ENCODE measurements around the gene TOR1A. TPM values are rescaled to one million over a fixed set of nuclear protein-coding genes. Genes with fewer than 3 reads are reported as not detected.
"Not testable (repeated sequence)": the region's sequence is repeated elsewhere in the genome, so short reads cannot be mapped to it uniquely, and the experiment has no call there.

The TOR1A gene
- total and polyA plus RNA-seq, 8 donors: 8.9 to 17.5 (median 12.2) TPM

GRCh38 chr9:129801504-129801903 is 22.4 kb downstream of the TOR1A start:
- WGBS, 2 donors: 77 to 82% methylated on average over 17 of the region's 17 CpGs
- no peak for ATAC-seq

DNA sequence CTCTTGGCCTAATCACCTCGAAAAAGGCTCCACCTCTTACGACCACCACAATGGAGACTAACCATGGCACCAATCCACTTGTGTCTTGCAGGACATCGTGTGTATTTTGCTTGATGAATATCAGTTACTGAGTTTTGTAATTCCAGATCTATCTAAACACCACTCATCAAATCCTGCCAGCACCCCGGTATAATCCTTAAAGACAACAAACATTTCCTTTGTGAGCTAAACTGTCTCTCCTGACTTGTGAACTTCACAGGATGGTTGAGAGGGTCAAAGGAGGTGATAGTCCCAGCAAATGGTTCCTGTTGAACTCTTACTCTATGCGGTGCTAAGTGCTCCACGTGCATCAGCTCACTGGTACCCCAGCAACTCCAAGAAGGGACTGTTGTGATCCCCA is 25.0 kb downstream of the TOR1A start:
- no peak overlapping the region for H3K4me3 ChIP-seq
- 32 to 42% methylated on average over 6 of the region's 6 CpGs for WGBS, 2 donors
- no peak overlapping the region for H3K27ac ChIP-seq
- H3K4me1 ChIP-seq: peaks cover 0 to 2% (median 0%) of the 10 kb centered on the region in 3 donors
- TF ChIP-seq, protein P1, sequence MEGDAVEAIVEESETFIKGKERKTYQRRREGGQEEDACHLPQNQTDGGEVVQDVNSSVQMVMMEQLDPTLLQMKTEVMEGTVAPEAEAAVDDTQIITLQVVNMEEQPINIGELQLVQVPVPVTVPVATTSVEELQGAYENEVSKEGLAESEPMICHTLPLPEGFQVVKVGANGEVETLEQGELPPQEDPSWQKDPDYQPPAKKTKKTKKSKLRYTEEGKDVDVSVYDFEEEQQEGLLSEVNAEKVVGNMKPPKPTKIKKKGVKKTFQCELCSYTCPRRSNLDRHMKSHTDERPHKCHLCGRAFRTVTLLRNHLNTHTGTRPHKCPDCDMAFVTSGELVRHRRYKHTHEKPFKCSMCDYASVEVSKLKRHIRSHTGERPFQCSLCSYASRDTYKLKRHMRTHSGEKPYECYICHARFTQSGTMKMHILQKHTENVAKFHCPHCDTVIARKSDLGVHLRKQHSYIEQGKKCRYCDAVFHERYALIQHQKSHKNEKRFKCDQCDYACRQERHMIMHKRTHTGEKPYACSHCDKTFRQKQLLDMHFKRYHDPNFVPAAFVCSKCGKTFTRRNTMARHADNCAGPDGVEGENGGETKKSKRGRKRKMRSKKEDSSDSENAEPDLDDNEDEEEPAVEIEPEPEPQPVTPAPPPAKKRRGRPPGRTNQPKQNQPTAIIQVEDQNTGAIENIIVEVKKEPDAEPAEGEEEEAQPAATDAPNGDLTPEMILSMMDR (IDR thresholded peaks at IDR 0.05): no peak
- intact Hi-C loops (cut with DNase I): loop anchor here in 1 of 3 donors (10.0 kb wide), 1 partner anchor 674 kb away; no protein-coding TSS in a partner anchor
- H3K36me3 ChIP-seq: no peaks in the 10 kb centered on the region
- H3K9me3 ChIP-seq: no peaks in the 10 kb centered on the region
- no peak for FAIRE-seq
- no peaks in the 10 kb centered on the region for H3K27me3 ChIP-seq
- DNase-seq: no peak
- no peak for ATAC-seq

More at GRCh38 chr9:129801504-129801903, 22.4 kb downstream of the TOR1A start:
- Histone ChIP-seq H3K9me3 (no peaks in the 10 kb centered on the region), H3K27ac (no peak overlapping the region), H3K4me3 (no peak overlapping the region), H3K4me1 (peaks cover 0 to 11% (median 0%) of the 10 kb centered on the region in 3 donors), H3K36me3 (no peaks in the 10 kb centered on the region), H3K27me3 (no peaks in the 10 kb centered on the region)
- FAIRE-seq: no peak
- intact Hi-C loops (cut with DNase I): no loop called here
- DNase-seq: no peak
- TF ChIP-seq, protein P1 (IDR thresholded peaks at IDR 0.05): no peak

DNA sequence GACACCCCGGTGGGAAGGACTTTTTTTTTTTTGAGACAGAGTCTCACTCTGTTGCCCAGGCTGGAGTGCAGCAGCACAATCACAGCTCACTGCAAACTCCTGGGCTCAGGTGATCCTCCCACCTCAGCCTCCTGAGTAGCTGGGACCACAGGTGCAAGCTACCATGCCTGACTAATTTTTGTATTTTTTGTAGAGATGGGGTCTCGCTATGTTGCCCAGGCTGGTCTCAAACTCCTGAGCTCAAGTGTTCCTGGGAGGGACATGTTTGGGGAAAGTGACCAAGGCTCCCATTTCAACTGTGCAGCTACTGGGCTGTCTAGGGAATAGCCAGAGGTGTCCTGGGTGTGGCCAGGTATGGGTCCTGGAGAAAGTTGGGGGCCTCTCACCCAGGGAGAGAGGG is 27.9 kb downstream of the TOR1A start:
- not testable (repeated sequence) for H3K4me3 ChIP-seq, H3K27me3 ChIP-seq, H3K27ac ChIP-seq, H3K36me3 ChIP-seq, ATAC-seq, DNase-seq, H3K9me3 ChIP-seq, FAIRE-seq, H3K4me1 ChIP-seq
- intact Hi-C loops (cut with DNase I): loop anchor here in 1 of 3 donors (10.0 kb wide), 1 partner anchor 671 kb away; no protein-coding TSS in a partner anchor
- 58 to 60% methylated on average over 2 of the region's 2 CpGs for WGBS, 2 donors

DNA sequence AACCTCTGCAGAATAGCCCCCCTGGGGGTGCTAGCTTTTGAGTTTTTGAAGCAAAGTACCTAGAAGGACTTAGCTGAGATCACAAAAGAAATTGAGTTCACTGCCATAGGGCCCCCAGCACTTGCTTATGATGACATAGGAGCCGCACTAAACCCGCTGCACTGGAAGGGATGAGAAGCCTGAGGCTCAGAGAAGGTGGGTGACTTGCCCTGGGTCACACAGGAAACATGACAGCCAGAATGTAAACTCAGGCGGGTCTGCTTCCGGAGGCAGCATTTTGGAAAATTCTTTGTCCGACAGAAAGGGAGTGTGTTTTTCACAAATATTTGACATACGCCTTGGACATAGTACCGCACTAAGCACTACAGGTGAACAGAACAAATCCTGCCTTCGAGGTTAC is 29.4 kb downstream of the TOR1A start:
- no peaks in the 10 kb centered on the region for H3K9me3 ChIP-seq
- no peak for FAIRE-seq

DNA sequence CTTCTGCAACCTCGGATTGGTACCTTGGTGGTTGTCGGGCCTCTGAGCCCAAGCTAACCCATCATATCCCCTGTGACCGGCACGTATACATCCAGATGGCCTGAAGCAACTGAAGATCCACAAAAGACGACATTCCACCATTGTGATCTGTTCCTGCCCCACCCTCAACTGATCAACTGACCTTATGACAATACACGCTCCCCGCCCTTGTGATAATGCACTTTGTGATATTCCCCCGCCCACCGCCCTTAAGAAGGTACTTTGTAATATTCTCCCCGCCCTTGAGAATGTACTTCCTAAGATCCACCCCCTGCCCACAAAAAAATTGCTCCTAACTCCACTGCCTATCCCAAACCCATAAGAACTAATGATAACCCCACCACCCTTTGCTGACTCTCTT is 37.5 kb downstream of the TOR1A start:
- H3K27me3 ChIP-seq: no peaks in the 10 kb centered on the region
- WGBS, 2 donors: 70 to 80% methylated on average over 10 of the region's 10 CpGs
- ATAC-seq: no peak
- TF ChIP-seq, protein P1 (IDR thresholded peaks at IDR 0.05): no peak
- no peaks in the 10 kb centered on the region for H3K36me3 ChIP-seq
- no peaks in the 10 kb centered on the region for H3K4me1 ChIP-seq
- H3K27ac ChIP-seq: no peak overlapping the region
- DNase-seq: no peak
- intact Hi-C loops (cut with DNase I): loop anchor here in 2 of 3 donors (5.0 to 10.0 kb wide), 2 partner anchors 52 to 654 kb away; no protein-coding TSS in a partner anchor
- H3K9me3 ChIP-seq: no peaks in the 10 kb centered on the region
- H3K4me3 ChIP-seq: no peak overlapping the region
- no peak for FAIRE-seq

More for the DNA sequence above, 29.4 kb downstream of the TOR1A start:
- intact Hi-C loops (cut with DNase I): loop anchor here in 2 of 3 donors (5.0 to 10.0 kb wide), 2 partner anchors 152 to 670 kb away; partner anchors contain the start of gene ASB6 (in 1 of the 2)
- H3K27me3 ChIP-seq: no peaks in the 10 kb centered on the region
- WGBS, 2 donors: 67 to 76% methylated on average over 8 of the region's 8 CpGs
- H3K27ac ChIP-seq: no peak overlapping the region
- H3K4me1 ChIP-seq: no peaks in the 10 kb centered on the region
- H3K4me3 ChIP-seq: no peak overlapping the region
- no peak for ATAC-seq
- no peaks in the 10 kb centered on the region for H3K36me3 ChIP-seq
- TF ChIP-seq, protein P1 (IDR thresholded peaks at IDR 0.05): no peak
- no peak for DNase-seq

All from pancreas (tissue), 10 donors.